ENCODE measurements around the gene PPM1F.

GRCh38 chr22:21940521-21940920 lies 12.1 kb downstream of the PPM1F start:
- TF ChIP-seq CTCF (IDR thresholded peaks at IDR 0.05), result no peak
- TF ChIP-seq POLR2A (IDR thresholded peaks at IDR 0.05), result no peak

All from Peyer's patch (tissue), 4 donors.